HG03432 (cell line): ENCODE data around the gene ADAP2.
"Not testable (repeated sequence)": the region's sequence is repeated elsewhere in the genome, so short reads cannot be mapped to it uniquely, and the experiment has no call there.

Source experiments
- ATAC-seq: cut with Tn5 transposase; IDR thresholded peaks from one replicate; pipeline ENCODE4 v1.9.1; 2021; ENCODE audit warnings: mild to moderate bottlenecking, moderate library complexity; ENCODE audit not compliant: unreplicated experiment

The ADAP2 gene

DNA sequence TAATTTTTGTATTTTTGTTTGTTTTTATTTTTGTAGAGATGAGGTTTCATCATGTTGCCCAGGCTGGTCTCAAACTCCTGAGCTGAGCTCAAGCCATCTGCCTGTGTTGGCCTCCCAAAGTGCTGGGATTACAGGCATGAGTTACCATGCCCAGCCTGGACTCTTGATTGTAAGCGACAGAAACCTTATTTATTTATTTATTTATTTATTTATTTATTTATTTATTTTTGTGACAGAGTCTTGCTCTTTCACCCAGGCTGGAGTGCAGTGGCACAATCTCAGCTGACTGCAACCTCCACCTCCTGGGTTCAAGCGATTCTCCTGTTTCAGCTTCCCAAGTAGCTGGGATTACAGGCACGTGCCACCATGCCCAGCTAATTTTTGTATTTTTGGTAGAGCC is 8.1 kb downstream of the ADAP2 start:
- ATAC-seq = not testable (repeated sequence)

DNA sequence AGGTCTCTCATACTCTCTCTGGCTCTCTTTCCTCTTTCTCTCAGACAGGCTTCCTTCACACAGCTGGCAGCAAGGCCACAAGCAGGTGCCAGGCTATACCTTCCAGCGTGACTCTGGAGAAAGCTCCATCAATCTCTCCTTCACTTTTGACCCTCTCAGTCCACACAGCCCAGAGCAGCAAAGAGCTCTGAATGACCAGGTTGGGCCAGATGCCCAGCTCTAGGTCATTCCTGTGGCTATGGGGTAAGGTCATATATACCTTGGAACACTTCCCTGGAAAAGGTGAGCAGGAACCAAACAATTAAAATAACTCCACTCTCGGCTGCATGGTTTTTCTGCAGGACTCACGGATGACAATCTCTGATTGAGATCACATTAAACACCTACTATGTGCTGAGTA is 8.8 kb downstream of the ADAP2 start:
- ATAC-seq = no peak

GRCh38 chr17:30931582-30931981 is 9.8 kb downstream of the ADAP2 start:
- ATAC-seq = not testable (repeated sequence)

DNA sequence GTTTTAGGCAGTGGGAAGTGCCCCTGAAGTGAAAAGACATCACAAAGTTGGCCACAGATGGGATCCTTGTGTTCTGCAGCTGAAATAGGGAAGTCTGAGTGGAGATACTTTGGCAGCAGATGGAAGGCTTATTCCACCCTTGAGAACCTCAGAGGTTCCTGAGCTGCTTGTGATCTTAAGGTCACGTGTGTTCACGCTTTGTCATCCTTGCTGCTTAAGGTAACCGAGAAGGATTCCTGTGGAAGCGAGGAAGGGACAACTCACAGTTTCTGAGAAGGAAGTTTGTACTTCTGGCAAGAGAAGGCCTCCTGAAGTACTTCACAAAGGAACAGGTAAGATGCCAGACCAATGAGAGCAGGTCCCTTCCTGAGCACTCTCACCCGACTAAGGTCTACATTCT is 12.2 kb downstream of the ADAP2 start:
- ATAC-seq = no peak

- no peak for ATAC-seq
Observed at GRCh38 chr17:30939051-30939689, 17.4 kb downstream of the ADAP2 start.

DNA sequence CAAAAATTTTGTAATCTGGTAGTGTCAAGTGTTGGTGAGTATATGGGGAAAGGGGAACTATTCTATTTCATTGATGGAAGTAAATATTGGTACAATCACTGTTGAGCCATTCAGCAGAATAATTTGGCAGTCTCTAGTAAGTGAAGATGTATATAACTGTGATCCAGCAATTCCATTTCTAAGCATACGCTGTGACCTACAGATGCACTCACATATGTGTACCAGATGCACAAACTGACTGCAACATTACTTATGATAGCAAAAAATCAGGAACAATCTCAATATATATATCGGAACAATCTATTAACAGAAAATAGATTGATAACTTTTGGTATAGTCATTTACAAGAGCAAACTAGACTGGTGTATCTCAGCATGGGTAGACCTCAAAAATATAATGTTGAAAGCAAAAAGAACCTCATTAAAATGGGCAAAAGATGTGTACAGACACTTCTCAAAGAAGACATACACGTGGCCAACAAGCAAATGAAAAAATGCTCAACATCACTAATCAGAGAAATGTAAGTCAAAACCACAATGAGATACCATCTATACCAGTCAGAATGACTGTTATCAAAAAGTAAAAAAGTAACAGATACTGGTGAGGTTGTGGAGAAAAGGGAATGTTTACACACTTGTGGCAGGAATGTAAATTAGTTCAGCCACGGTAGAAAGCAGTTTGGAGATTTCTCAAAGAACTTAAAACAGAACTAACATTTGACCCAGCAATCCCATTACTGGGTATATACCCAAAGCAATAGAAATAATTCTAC is 20.7 kb downstream of the ADAP2 start:
- ATAC-seq = no peak

- no peak for ATAC-seq
Observed at GRCh38 chr17:30947796-30948195, 26.1 kb downstream of the ADAP2 start.

DNA sequence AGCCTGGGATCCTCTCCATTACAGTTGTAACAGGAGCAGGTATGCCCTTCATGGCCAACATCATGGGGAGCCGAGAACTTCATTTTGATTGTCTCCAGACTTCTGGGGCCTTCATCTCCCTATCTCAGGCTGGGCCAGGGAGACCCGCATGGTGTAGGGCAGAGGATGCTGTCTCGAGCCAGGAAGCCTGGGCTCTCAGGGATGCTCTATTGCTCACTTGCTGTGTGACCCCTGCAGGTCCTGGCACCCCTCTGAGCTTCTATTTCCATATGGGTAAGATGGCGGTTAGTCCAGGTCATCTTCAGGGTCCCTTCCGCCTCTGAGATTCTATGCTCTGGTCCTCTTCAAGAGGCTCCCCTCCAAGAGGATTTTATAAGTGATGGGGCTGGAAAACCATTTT is 28.4 kb downstream of the ADAP2 start:
- ATAC-seq = no peak

GRCh38 chr17:30950669-30951399 is 29.1 kb downstream of the ADAP2 start:
- ATAC-seq = no peak

- ATAC-seq = no peak
Observed at GRCh38 chr17:30952638-30953393, 31.1 kb downstream of the ADAP2 start.

DNA sequence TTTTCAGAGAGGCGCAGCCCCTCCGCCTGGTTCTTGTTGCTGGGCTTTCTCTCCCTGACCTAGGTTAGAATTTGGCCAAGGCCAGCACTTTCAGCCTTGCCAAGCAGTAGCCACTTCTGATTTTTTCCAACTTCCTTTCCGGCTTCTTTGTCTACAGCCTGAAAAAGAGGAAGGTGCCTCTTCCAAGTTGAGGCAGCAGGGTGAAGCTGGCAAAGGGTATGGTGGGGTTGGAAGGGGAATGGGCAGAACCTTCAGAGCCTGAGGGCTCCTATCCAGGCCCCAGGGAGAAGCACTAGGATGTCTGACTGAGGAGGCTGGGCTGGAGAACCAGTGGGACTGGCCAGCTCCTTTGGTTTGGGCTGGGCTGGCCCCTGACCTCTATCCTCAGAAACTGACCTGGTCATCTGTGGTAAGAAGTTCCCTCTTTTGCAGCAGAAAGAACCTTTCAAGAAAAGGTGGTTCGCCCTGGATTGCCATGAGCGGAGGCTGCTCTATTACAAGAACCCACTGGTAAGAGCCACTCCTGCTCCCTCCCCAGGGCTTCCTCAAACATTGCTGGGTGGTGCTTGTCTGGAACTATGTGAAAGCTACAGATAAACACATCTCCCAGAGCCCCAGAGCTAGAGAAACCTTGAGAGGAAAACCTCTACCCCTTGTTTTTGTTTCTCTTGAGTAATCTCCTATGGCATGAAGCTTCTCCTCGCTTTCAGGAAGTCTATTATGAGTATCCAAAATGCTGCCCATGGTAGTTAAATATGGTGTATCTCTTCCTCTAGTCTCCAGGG is 32.5 kb downstream of the ADAP2 start:
- ATAC-seq = no peak

GRCh38 chr17:30956764-30957374 is 35.1 kb downstream of the ADAP2 start:
- no peak for ATAC-seq

GRCh38 chr17:30957741-30958140 is 36.0 kb downstream of the ADAP2 start:
- ATAC-seq = no peak

DNA sequence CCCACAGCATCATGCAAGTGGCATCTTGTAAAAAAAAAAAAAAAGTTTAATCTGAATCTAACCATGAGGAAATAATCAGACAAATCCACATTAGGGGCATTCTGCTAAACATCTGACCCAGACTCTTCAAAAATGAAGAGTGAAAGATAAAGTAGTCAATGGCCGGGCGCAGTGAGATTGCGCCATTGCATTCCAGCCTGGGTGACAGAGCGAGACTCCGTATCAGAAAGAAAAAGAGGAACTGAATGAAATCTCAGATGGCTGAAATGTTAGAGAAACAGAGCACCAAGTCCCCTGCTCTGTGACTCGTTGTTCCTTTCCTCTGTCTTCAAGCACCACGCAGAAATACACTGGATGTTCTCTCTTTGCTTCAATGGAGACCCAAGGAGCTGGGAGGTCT is 36.4 kb downstream of the ADAP2 start:
- no peak for ATAC-seq

- ATAC-seq = peak; percentile 65
Observed at GRCh38 chr17:30961209-30962188, 39.8 kb downstream of the ADAP2 start.

GRCh38 chr17:30964312-30964711 is 42.6 kb downstream of the ADAP2 start:
- not testable (repeated sequence) for ATAC-seq

GRCh38 chr17:30964876-30965275 is 43.1 kb downstream of the ADAP2 start:
- no peak for ATAC-seq

- ATAC-seq = no peak
Observed at GRCh38 chr17:30965686-30966085, 43.9 kb downstream of the ADAP2 start.

- ATAC-seq = not testable (repeated sequence)
Observed at GRCh38 chr17:30967911-30968310, 46.2 kb downstream of the ADAP2 start.
